SW480 (cell line): ENCODE data around the gene NELL1.

Experiments
- DNase-seq: peaks from one replicate; pipeline ENCODE4 v3.0.0-alpha.2; 2016; ENCODE audit warnings: low spot score

NELL1 gene

DNA sequence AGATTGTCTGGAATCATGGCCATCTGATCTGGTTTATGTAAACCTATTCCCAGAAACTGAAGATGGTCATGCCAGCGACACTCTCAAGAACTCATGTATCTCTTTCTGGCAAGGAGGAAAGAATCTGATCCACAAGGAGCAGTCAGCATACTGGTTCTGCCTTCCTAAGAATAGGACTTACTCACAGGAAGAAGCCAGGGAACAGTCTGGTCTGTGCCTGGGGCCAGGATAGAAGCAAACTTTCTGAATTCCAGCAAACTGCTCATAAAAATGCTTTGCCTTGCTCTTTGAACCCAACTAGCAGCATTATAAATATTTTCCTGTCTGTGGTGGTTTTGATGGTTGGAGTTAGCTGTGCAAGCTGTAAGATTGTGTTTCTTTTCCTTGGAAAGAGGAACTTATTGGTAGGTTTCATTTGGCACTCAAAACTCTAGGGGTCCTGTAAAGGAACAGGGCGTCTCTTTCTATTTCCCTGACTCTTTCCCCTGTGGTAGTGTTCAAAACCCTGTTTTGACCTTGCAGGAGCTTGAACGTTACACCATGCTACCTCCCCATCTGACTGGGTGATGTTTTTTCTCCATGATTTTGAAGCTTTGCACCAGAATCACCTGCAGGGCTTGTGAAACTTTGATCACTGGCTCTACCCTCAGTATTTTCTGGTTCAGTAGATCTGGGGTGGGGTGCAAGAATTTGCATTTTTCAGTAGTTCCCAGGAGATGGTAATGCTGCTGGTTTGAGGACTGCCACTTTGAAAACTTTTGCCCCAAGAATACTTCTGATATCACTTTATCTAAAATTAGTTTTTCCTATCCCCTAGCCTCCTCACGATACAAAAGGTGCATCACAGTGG is 895.7 kb downstream of the NELL1 start:
- no peak for DNase-seq

DNA sequence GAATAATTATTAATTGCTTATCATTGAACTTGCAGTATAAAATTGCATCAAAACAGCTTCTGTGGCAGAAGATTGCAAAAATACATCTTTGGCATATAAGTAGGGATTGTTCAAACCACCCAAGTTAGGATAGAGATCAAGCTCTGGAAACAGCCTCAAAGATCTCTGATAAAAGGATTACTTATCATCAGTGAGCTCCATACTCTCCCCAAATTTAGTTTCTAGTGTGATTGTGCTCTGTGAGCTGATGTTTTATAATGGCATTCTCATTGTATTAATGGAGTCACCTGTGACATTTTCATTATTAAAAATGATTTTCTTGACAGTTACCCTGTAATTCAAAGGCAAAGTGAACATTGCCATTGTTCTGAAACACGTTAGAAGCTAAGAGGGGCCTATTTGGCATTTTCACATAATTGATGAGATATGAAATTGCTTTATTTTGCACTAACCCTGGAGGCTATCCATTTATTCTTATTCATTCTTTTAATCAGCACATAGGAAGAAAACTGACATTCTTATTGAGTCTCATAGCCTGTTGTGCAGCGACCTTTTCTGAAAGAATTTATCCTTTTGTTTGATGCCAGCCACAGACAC is 897.2 kb downstream of the NELL1 start:
- DNase-seq: no peak

GRCh38 chr11:21567645-21568290 is 898.4 kb downstream of the NELL1 start:
- no peak for DNase-seq

GRCh38 chr11:21572210-21572609 is 902.8 kb downstream of the NELL1 start:
- DNase-seq: no peak

DNA sequence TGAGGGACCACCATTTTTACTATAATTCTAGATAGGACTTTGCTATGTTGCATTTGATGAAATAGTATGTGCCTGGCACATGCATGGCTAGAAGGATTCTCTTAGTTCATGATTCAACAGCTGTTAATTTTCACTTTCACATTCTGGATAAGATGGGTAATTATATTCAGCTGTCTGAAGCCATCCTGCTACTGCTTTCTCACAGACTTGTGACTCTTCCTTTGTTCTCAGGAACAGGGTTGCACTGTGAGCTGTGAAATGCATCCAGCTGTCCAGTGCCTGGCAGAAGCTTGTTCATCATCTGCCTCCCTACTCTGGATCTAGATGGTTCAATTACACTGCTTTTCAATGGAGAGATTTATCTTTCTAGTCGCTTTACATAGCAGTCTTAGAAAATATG is 913.4 kb downstream of the NELL1 start:
- no peak for DNase-seq

DNA sequence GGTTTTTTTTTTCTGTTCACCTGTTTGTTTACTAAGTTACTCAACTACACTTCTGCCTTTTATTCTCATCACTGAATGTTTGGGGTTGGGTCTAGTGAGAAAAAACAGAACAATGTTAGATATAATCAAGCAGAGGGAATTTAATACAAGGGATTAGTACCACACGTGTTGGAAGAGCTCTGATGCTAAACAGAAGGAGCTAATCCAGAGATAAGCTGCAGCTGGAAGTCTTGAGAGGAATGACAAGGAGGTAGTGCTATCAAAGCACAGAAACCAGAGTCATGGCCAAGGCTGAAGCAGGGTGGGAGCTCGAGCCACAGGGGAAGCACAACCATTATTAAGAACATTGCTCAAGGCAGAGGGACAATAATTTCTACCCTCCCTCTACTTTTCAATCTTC is 919.4 kb downstream of the NELL1 start:
- no peak for DNase-seq

DNA sequence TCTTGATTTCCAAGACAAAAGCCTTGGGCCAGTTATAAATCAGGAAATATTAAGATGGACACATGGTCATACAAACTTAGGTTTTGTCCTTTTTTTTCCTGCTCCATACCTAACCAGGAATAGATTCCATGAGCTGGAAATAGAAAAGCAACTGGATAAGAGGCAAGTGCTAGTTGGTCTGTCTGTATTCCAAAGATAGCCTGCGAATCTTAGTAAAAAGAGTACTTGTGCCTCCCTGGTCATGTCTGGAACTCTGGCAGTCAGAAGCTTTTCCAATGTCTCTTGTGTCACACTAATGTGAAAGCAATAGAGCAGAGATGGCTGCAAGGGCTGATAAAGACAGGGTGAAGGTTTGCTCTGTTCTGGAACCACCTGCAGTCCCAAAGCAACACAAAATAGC is 933.3 kb downstream of the NELL1 start:
- DNase-seq: no peak

DNA sequence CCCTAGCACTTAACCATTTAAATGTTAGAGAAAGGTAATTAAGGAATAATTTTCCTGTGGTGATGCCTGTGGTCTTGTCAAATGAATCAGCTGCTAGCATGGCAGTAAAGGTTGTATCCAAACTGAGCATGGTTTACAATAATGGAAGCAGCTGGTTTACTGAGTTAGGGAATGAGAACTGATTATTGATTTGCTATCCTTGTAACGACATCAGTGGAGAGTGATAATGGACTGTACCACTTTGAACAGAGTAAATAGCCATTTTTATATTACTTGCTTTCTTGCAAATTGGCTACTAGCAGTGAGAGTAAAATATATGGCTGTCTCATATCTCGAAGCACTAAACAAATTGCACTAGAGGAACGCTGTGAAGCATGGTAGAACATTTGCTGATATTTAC is 934.5 kb downstream of the NELL1 start:
- no peak for DNase-seq

DNA sequence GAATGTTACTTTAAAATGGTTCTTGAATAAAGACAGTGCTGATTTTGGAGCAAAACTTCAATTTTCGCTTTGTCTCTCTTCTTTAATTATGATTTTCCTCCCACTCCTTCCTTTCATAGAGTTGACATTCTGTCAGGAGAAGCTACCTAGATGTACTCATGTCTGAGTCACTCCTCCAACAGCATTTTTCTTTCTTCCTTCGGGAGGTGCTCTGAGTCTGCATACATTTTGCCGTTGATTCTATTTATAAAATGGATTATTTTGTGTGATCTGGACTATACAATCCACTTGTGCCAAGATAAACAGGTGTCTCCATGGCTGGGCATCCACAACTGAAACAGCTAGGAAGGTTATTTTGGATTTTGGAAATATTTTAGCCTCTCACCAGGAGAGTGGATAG is 935.2 kb downstream of the NELL1 start:
- no peak for DNase-seq

GRCh38 chr11:21612326-21612725 is 942.9 kb downstream of the NELL1 start:
- no peak for DNase-seq

- no peak for DNase-seq
Observed at GRCh38 chr11:21614961-21615360, 945.6 kb downstream of the NELL1 start.

GRCh38 chr11:21615955-21616371 is 946.6 kb downstream of the NELL1 start:
- DNase-seq: no peak

- DNase-seq: no peak
Observed at GRCh38 chr11:21622566-21622965, 953.2 kb downstream of the NELL1 start.

- no peak for DNase-seq
Observed at GRCh38 chr11:21622995-21623394, 953.6 kb downstream of the NELL1 start.
